NCI-H1436 treated with DMSO at 0.1 percent for 48 hours (cell line): Measurements from ENCODE around the gene BICRA.
A peak's percentile ranks its signal among the peaks of the same experiment; 100 is the strongest.
"Not testable (repeated sequence)": the region's sequence is repeated elsewhere in the genome, so short reads cannot be mapped to it uniquely, and the experiment has no call there.

Experiments used
- DNase-seq: peaks from one replicate; lab custom pipeline; 2025; lab: John Stamatoyannopoulos, UW

BICRA gene

DNA sequence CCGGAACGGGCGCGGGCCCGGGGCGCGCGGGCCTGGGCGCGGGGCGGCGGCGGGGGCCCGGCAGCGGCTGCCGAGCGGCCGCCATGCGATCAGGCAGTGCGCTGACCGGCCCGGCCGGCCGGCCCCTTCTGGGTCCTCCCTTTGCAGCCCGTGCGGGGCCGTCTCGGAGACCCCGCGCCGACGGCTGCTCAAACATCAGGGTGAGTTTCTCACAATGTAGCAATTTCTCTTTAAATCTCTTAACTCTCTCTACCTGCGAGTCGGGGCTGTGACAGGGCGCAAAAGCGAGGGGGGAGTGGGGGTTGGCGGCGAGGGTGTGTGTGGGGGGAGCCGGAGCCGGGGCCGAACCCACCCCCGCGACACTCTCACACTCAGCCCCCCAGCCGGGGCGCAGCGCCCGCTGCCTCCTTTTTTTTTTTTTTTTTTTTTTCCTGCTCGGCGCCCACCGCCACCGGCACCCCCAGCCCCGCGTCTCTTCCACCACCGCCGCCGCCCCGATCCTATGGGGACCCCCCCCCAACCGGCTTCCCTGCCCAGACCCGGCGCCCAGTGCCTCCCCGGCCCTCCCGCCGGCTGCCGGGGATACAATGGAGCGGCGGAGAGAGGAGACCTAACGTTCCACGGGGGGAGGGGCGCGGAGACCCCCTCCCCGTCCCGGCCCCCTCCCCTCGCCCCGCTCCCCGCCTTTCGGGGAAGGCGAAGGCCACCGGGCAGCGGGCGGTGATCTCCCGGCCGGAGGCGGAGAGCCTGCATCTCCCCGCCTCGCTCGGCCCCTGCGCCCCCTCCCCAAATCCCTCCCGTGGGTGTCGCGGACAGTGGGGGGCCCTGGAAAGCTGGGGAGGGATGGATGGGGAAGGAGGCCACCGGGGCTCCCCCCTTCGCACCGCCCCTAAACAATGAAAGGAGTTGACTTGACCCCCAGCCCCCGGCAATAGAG is at the start of gene BICRA:
BICRA (plus strand) TSS at position 166 of the 937 bp plus-strand sequence. CDS start 64,441 bp downstream, outside the sequence.
- DNase-seq, result peak; percentile 18

DNA sequence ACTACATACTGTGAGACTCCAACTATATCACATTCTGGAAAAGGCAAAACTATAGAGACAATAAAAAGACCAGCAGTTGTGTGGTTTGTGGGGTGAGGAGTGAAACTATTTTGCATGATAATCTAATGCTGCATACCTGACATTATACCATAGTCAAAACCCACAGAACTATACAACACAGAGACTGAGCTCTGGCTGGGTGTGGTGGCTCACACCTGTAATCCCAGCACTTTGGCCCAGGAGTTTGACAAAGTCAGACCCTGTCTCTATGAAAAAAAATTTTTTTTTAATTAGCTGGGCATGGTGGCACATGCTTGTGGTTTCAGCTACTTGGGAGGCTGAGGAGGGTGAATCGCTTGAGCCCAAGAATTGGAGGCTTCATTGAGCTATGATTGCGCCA is 47.9 kb upstream of the BICRA start:
- DNase-seq, result no peak

DNA sequence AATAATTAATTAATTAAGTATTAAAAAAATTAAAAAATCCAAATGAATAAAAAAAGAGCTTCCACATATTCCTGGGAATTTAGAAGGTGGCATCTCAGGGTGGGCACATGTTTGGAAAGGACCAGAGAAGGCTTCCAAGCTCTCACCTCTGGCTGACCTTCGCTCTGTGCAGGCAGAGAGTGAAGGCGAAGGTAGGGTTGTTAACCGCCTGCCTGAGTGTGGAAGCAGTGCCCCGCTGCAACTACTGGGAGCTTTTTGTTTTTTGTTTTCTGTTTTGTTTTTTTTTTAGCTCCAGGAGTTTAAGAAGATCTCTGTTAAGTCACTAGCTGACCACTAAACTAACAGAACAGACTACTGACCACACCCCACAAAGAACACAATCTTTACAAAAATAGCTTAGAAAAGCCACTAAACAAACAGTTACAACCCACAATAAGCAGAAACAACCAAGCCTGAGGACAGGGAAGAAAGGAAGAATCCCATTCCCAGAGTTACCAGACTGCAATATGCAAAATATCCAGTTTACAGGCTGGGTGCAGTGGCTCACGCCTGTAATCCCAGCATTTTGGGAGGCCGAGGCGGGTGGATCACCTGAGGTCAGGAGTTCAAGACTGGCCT is 47.4 kb upstream of the BICRA start:
- no peak for DNase-seq

DNA sequence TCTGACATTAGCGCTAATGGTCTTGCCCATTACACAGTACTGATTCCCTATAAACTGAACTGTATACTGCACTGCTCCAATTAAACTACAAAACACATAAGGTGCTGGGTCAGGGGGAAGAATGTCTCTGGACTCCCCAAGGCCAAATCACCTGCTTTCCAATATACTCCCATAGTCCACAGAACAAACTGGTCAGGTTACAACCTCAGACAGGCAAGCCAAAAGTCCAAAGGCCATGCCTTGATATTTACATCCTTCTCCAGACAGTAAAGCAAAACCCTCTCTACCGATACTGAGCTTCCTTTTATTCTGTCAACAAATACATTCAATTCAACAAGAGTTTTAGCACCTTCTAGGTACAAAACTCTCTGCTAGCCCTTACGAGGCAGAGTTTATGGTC is 44.9 kb upstream of the BICRA start:
- no peak for DNase-seq

DNA sequence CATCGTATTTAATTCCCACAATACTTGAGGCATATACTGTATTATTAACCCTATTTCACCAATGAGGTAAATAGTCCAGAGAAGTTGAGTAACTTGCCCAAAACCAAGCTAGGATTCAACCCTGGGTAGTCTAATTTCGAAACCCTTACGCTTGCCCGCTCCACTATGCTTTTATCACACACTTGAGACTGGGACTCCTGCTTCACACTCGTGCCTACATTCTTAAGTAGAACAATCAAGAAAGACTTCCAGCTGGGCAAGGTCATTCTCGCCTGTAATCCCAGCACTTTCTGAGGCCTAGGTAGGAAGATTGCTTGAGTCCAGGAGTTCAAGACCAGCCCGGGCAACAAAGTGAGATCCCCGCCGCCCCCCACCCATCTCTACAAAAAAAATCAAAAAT is 39.6 kb upstream of the BICRA start:
- no peak for DNase-seq

DNA sequence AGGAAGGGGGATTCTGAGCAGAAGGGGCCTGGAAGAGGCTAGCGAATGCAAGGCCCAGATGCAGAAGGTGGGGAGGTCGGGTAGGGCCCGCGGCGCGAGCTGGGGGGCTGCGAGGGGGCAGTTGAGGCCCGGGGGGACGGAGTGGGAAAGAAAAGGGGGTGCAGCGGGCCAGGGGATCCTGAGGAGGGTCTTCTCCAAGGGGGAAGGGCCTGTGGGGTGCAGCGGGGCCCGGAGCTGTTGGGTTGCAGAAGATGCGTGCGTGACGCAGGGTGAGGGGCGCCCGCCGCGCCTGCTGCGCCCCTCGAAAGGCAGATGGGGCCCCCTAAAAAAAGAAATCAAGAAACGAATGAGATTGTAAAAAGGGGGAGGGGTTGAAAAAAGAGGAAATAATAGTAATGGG is 36.3 kb upstream of the BICRA start:
- DNase-seq, result no peak

DNA sequence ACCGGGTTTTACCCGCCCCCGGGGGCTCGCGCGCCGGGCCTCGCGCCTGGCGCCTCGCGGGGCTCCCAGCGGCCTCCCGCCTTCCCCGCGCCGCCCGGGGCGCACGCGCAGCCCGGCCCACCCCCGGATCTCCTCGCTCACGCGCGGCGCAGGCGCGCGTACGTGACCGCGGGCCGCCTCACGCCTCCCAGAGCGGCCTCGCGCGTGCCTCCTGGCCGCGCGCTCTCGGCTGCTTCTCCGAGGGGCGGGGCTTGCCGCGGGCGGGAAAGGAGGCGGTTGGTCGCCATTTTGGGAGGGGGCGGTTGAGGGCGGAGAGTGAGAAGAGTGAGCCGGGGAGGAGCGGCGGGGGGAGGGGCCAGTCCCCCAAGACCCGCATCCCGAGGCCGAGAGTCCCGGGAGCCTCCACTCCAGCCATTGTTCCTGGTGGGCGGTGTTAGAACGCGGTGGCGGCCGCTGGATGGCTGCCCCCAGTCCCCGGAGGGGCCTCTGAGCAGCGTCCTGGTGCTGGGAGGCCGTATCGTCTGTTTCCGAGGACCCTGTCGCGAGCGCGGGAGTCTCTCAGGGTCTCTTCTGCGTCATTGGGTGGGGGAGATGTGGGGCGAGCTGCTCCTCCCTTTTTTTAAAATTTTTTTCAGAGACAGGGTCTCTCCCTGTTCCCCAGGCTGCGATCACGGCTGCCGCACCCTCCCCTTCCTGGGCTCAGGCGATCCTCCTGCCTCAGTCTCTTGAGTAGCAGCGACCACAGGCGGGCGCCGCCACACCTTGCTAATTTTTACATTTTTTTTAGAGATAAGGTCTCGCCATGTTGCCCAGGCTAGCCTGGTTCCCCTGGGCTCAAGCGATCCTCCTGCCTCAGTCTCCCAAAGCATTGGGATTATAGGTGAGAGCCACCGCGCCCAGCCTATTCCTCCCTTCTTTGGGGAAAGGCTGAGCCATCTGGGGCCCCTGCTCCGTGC is 35.6 kb upstream of the BICRA start, which contains the start of gene ZNF541:
ZNF541 (minus strand) TSS at position 78 of the 956 bp plus-strand sequence. CDS start 17,292 bp downstream, outside the sequence.
- no peak for DNase-seq

DNA sequence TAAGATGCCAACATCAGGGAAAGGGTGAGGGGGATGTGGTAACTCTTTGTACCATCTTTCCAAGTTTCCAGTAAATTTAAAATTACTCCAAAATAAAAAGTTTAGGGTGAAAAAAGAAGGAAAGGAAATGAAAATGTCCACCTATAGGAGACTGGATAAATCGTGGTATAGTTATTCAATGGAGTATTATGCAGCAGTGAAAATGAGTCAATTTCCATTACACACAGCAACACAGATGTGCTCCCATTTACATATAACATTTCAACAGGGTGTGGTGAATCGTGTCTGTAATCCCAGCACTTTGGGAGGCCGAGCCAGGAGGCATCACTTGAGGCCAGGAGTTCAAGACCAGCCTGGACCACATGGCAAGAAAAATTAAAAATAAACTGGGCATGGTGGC is 28.5 kb upstream of the BICRA start:
- DNase-seq, result no peak

DNA sequence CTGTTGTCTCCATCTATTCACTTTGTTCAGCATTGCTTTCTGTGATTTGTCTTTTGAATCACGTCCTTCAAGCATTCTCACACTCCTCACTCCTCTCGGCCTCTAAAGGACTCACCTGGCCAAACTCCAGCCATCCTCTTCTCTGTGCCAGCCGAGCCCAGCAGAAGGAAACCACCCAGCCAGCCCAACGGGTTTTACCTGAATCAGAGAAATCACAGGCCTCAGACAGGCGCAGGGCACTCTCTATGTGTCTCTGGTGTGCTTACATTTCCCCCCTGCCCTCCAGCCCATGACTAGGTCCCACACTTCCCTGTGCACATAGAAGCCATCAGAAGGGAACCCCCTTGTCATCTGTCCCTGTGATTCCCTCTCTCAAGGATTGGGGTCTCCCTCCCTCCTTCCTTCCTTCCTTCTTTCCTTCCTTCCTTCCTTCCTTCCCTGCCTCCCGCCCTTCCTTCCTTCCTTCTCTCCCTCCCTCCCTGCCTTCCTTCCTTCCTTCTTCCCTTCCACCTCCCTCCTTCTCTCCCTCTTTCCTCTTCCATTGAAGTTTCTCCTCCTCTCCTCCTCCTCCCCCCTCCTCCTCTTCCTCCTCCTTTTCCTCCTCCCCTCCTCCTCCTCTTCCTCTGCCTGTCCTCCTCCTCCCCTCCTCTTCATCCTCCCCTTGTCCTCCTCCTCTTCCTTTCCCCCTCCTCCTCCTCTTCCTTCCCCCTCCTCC is 27.2 kb upstream of the BICRA start:
- DNase-seq, result no peak

DNA sequence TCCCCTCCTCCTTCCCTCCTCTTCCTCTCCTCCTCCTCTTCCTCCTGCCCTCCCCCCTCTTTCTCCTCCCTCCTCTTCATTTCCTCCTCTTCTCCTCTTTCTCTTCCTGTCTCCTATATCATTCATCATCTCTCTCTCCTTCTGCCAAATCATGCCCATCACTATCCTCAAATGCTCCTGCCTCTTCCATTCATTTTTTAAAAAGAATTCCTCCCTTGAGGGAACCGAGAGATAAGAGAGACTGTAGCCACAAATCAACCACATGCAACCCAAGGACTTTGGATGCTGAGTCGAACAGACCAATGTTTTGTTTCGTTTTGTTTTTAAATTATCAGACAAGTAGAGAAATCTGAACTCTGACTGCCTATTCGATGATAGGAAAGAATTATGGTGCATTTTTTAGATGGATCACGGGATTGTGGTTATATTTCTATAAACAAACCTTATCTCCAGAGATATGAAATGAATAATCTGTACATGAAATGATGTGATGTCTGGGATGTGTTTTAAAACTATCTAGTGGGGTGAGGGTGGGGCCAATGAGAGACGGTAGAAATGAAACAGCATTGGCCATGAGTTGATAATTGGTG is 26.5 kb upstream of the BICRA start:
- no peak for DNase-seq

DNA sequence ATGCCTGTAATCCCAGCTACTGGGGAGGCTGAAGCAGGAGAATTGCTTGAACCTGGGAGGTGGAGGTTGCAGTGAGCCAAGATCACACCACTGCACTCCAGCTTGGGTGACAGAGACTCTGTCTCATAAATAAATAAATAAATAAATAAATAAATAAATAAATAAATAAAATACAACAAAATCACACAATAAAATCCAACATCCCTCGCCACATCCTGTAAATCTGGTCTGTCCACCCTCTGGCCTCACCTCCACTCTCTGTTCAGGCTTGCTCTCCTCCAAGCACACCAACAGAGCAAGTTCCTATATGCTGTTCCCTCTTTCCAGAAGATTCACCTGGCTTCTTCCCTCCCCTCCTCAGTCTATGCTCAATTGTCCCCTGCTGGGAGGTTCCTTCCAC is 25.8 kb upstream of the BICRA start:
- DNase-seq, result not testable (repeated sequence)

DNA sequence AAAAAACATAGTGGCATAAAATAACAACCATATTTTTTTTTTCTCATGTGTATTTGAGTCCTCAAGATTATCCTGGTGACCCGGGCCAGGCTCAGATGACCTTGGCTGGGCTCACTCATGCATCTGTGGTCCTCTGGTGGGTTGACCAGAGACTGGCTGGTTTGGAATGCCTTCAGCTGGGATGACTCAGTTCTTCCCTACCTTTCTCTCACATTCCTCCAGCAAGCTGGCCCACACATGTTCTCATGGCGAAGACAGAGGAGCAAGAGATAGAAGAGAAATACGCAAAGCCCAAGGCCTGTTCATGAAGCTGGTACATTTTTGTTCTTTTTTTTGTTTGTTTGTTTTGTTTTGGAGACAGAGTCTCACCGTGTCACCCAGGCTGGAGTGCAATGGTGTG is 21.6 kb upstream of the BICRA start:
- DNase-seq, result no peak

DNA sequence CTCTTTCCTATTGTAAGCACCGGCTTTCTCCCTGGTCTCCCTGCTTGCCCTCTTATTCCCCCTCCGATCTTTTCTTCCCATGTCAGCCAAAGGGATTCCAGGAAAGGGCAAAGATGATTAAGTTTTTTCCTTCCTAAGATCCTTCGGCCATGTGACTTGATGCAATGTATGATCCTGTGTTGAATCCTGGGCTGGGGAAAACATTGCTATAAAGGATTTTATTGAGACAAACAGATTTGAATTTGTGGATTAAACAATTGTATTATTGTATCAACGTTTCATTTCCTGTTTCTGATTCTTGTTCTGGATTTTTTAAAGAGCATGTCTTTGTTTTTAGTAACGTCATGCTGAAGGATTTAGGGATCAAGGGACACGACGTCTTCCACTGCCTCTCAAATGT is 19.1 kb upstream of the BICRA start:
- DNase-seq, result no peak

DNA sequence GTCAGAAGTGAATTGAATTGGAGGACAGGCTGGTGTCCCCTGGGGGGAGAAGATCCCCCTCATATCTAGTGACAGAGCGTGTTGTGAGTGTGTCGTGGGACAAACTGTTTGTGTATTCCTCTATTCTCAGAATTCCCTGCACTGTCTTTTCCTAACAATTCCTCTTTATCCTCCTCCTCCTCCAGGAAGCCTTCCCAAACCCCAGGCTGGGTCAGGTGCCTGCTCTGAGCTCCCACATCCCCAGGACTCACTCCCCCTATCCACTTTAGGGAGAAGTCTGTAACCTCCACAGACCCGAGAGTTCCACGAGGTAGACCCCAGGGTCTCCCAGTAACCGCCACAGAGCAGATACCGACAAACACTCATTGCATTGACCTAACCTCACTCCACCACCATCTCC is 15.1 kb upstream of the BICRA start:
- no peak for DNase-seq

DNA sequence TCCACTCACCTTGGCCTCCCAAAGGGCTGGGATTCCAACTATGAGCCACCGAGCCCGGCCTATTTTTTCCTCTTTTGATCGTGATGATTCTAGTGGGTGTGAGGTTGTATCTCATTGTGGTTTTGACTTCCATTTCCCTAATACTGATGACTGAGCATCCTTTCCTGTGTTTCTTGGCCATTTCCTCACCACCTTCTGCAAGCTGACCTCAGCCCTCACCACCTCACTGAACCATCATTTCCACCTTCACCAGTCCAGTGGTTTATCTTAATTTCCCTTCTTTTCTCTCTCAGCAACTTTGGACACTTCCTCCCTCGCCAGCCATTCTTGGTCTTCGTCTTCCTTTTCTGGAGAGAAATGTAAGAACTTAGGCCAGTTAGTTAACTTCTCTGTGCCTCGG is 13.0 kb upstream of the BICRA start:
- no peak for DNase-seq

DNA sequence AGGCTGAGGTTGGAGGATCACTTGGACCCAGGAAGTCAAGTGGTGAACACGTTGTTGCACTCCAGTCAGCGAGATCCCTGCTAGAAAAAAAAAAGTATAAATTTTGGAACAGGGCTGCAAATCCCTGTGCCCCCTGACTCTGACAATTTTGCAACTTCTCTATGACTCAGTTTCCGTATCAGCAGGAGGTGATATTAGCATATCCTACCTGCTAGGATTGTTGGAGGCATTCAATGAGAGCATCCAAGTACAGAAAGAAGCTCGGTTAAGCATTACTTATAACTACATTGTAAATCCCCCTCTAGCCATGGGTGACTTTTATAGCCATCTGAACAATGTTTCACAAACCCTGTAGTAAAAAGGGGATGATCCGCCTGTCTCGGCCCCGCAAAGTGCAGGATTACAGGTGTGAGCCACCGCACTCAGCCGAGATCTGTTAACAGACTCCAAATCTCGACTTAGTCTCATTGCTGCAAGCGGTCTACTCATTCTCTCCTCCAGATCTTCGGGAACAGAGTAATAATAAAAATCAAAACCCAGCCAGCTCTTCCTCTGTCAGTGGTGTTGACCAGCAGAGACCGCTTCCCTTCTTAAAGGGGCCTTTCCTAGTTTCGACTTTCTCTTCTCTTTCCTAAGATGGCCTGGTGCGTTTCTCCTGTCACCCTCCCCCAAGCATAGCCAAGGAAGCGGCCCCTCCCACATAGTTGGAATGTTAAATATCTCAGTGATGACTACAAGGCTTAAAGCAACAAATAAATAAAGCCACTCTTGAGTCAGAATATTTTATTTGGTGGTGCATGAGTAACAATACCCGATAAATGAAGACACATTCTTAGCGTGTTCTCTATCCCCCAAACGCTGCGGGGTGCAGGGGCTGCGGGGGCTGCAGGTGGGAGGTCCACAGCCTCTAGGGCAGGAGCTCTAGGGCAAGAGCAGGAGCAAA is 10.3 kb upstream of the BICRA start:
- DNase-seq, result no peak

DNA sequence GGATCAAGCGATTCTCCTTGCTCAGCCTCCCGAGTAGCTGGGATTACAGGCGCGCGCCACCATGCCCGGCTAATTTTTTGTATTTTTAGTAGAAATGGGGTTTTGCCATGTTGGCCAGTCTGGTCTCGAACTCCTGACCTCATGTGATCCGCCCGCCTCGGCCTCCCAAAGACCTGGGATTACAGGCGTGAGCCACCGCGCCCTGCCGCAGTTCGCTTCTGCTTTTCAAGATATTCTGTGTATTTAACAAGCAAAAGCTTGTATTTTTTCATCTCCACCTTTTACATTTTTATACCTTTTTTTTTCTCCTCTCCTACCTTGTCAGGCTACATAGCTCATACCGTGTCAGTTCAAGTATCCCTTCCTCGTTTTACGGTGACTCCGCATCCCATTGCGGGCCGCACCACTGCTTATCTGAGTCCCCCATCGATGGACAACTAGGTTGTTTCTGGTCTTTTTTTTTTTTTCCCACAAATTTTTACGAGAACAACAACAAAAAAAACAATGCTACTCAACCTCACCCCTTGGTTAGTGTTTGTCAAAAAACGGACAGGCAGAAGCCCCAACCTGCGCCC is 9.2 kb upstream of the BICRA start:
- DNase-seq, result not testable (repeated sequence)

DNA sequence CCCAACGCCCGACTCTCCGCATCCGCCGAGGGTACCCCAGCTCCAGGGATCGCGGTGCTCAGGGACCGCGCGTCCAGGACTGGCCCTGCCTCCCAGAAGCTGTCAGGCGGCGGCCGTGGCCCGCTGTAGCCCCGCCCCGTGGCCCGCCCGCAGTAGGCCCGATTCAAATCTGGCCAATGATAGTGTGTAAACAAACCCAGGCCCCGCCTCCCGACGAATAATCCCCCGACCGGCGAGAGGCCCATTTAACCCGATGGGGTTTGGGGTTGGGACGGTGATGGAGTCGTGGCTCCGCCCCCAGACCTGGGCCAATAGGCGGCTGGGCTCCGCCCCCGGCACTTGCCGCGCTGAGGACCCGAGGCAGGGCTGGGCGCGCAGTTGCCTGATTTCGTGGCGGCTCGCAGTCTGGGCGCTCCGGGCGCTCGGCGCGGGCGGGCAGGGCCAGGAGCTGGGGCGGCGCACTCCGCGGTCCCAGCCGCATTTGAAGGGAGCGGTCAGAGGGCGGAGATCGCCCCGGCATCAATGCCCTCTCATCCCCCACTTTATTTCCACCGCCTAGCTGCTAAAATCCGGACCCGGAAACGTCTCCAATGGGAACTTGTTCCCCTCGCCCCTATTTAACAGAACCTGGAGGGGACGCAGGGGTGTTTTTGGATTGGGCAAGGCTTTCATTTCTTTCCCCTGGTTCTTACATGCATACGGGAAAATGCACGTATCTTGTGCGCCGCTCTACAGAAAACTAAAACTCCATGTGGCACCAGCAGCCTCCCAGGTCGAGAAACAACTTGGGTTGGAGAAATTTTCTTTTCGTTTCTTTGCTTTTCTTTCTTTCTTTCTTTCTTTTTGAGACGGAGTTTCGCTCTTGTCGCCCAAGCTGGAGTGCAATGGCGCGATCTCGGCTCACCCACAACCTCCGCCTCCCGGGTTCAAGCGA is 8.4 kb upstream of the BICRA start:
- DNase-seq, result peak; percentile 94
